ENCODE data around the gene RNF157.

RNF157 gene

GRCh38 chr17:76123191-76123499 lies 117.1 kb downstream of the RNF157 start:
- Mint-ChIP-seq H3K27me3 (no peaks in the 10 kb centered on the region), H3K36me3 (ENCODE audit: insufficient read depth) (peaks cover 4% of the 10 kb centered on the region), H3K4me3 (peak overlapping the region in 1 of 2 donors; percentile 53), H3K9me3 (no peaks in the 10 kb centered on the region), H3K27ac (peak overlapping the region; percentile 46 to 65), H3K4me1 (ENCODE audit: low read depth in 2 of 2) (peaks cover 0 to 3% of the 10 kb centered on the region in 2 donors)
- ATAC-seq (replicated peaks), result no peak
- DNase-seq, result no peak

DNA sequence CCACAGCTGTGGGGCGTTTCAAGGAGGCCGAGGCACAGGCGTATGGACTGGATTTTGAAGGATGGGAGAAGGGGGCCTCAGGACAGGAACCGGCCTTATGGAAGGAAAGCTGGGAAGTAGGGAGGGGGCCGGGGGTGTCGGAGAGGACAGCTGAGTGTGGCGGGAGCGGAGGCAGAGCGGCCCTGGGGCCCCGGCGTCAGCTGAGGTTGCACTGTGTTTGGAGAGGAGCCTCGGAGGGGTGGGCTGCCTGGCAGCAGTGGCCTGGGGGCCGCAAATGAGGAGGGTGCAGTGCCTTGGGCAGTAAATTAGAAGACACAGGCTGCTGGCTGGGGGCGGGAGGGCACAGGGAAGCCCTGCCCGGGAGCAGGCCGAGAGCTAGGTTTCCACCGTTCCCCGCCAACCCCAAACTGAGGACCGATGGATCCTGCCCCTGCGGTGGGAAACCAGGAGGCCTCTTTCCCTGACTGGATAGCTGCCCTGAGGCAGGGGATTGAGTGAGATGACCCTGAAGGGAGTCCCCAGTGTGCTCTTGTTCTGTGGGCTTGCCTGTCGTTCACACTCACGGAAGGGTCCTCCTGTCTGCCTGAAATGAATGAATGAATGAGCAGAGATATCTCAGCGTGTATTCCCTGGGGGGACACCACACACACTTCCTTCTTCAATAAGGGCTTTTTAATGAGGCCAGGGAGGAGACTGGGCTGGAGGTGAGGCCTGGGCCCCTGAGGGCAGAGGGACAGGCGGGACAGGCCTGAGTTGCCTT lies 117.7 kb downstream of the RNF157 start:
- H3K36me3 Mint-ChIP-seq (ENCODE audit: insufficient read depth), result peaks cover 4% of the 10 kb centered on the region
- no peaks in the 10 kb centered on the region for H3K9me3 Mint-ChIP-seq
- peaks cover 0 to 3% of the 10 kb centered on the region in 2 donors for H3K4me1 Mint-ChIP-seq (ENCODE audit: low read depth in 2 of 2)
- H3K27ac Mint-ChIP-seq, result peak overlapping the region; percentile 46 to 65
- ATAC-seq (replicated peaks) (no peak), DNase-seq (no peak)
- peak overlapping the region; percentile 49 to 53 for H3K4me3 Mint-ChIP-seq
- no peaks in the 10 kb centered on the region for H3K27me3 Mint-ChIP-seq

- H3K4me1 Mint-ChIP-seq (ENCODE audit: low read depth in 2 of 2), result peaks cover 0 to 3% of the 10 kb centered on the region in 2 donors
- no peak overlapping the region for H3K27ac Mint-ChIP-seq
- no peak for DNase-seq
- H3K9me3 Mint-ChIP-seq, result no peaks in the 10 kb centered on the region
- H3K36me3 Mint-ChIP-seq (ENCODE audit: insufficient read depth), result peaks cover 4% of the 10 kb centered on the region
- ATAC-seq (replicated peaks), result peak; percentile 6
- H3K4me3 Mint-ChIP-seq, result peak overlapping the region; percentile 49 to 62
- H3K27me3 Mint-ChIP-seq, result no peaks in the 10 kb centered on the region
Measured at GRCh38 chr17:76121932-76122430, 118.3 kb downstream of the RNF157 start.

DNA sequence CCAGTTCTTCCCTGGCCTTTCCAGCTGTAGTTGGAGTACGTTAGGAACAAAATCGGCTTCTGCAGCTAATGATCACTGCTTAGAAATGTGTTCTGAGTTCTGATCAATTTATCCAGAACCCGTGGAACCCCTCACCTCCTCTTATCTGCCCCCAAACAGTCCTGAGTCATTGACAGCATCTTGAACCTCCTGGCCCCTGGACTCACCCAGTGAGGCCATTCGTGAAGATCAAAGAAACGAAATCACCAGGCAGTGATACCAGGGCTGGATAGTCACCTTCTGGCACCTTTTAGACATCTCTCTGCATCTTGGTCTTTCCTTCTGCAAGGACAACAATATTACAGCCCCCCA lies 119.7 kb downstream of the RNF157 start:
- no peak overlapping the region for H3K27ac Mint-ChIP-seq
- H3K36me3 Mint-ChIP-seq (ENCODE audit: insufficient read depth), result peaks cover 4% of the 10 kb centered on the region
- H3K4me1 Mint-ChIP-seq (ENCODE audit: low read depth in 2 of 2), result peaks cover 0 to 3% of the 10 kb centered on the region in 2 donors
- H3K4me3 Mint-ChIP-seq, result peak overlapping the region in 1 of 2 donors; percentile 62
- DNase-seq (no peak), ATAC-seq (replicated peaks) (no peak)
- H3K27me3 Mint-ChIP-seq, result no peaks in the 10 kb centered on the region
- H3K9me3 Mint-ChIP-seq, result no peaks in the 10 kb centered on the region

- Mint-ChIP-seq H3K4me3 (no peak overlapping the region), H3K9me3 (no peaks in the 10 kb centered on the region), H3K27me3 (no peaks in the 10 kb centered on the region)
Measured at GRCh38 chr17:76119409-76120371, 120.6 kb downstream of the RNF157 start.

DNA sequence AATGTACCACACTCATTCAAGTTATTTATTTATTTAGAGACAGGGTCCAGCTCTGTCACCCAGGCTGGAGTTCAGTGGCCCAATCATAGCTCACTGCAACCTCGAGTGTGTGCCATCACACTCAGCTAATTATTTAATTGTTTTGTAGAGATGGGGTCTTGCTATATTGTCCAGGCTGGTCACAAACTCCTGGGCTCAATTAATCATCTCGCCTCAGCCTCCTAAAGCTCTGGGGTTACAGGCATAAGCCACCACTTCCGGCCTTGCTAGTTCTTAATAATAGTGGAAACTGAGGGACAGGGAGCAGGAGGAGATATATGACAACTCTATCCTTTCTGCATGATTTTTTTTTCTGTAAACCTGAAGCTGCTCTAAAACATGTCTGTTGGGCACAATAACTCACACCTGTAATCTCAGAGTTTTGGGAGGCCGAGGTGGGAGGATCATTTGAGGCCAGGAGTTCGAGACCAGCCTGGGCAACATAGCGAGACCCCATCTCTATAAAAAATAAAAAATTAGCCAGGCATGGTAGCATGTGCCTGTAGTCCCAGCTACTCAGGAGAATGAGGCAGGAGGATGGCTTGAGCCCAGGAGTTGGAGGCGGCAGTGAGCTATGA lies 125.0 kb downstream of the RNF157 start:
- DNase-seq (no peak), ATAC-seq (replicated peaks) (no peak)
- Mint-ChIP-seq H3K4me3 (no peak overlapping the region), H3K27me3 (no peaks in the 10 kb centered on the region), H3K9me3 (no peaks in the 10 kb centered on the region), H3K27ac (no peak overlapping the region), H3K4me1 (ENCODE audit: low read depth in 2 of 2) (no peaks in the 10 kb centered on the region), H3K36me3 (ENCODE audit: insufficient read depth) (peaks cover 2% of the 10 kb centered on the region)

More at GRCh38 chr17:76119409-76120371, 120.6 kb downstream of the RNF157 start:
- Mint-ChIP-seq H3K27ac (no peak overlapping the region), H3K4me1 (ENCODE audit: low read depth in 2 of 2) (peaks cover 0 to 3% of the 10 kb centered on the region in 2 donors), H3K36me3 (ENCODE audit: insufficient read depth) (peaks cover 4% of the 10 kb centered on the region)
- no peak for ATAC-seq (replicated peaks)
- no peak for DNase-seq

DNA sequence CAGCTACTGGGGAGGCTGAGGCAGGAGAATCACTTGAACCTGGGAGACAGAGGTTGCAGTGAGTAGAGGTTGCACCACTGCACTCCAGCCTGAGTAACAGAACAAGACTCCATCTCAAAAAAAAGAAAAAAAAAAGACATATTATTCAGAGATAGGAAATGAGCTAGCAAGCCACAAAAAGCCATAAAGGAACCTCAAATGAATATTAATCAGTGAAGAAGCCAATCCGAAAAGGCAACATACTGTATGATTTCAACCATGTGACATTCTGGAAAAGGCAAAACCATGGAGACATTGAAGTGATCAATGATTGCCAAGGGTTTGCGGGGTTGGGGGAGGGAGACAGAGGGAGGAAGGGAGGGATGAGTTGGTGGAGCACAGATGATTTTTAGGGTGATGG lies 128.3 kb downstream of the RNF157 start:
- Mint-ChIP-seq H3K4me3 (no peak overlapping the region), H3K9me3 (no peaks in the 10 kb centered on the region), H3K36me3 (ENCODE audit: insufficient read depth) (peaks cover 2% of the 10 kb centered on the region), H3K27ac (no peak overlapping the region), H3K27me3 (no peaks in the 10 kb centered on the region), H3K4me1 (ENCODE audit: low read depth in 2 of 2) (no peaks in the 10 kb centered on the region)
- ATAC-seq (replicated peaks), result no peak
- DNase-seq, result no peak

DNA sequence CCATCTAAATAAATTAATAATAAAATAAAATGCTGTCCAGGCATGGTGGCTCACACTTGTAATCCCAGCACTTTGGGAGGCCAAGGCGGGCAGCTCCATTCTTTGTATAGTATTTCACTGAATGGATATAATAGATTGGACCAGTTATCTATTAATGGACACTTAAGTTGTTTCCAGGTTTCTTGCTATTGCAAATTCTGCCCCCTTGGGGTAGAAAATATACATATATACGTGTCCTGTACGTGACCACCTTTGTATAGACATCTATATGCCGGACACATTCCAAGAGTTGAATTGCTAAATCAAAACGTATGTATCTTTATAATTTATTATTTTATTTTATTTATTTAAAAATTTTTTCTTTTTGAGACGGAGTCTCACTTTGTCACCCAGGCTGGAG lies 132.8 kb downstream of the RNF157 start:
- Mint-ChIP-seq H3K27ac (no peak overlapping the region), H3K27me3 (no peaks in the 10 kb centered on the region), H3K4me1 (ENCODE audit: low read depth in 2 of 2) (peaks cover 13 to 14% of the 10 kb centered on the region in 2 donors), H3K4me3 (no peak overlapping the region), H3K36me3 (ENCODE audit: insufficient read depth) (peaks cover 4% of the 10 kb centered on the region), H3K9me3 (no peaks in the 10 kb centered on the region)
- ATAC-seq (replicated peaks), result no peak
- DNase-seq, result no peak

DNA sequence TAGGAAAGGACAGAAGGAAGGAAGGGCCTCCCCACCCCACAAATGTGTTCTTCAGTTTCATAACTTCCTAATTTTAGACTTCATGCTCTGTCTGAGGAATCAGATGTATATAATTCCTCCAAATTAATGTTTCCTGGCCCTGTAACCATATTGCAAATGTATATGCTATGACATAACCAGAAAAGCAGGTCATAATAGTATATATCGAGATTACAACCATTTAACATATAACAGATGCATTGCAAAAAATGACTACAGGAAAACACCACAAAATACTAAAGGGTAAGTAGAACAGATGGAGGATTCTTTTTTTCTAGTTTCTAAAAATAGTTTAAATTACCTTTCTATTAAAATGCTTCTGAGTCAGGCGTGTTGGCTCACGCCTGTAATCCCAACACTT lies 133.6 kb downstream of the RNF157 start:
- Mint-ChIP-seq H3K27ac (no peak overlapping the region), H3K9me3 (no peaks in the 10 kb centered on the region), H3K36me3 (ENCODE audit: insufficient read depth) (peaks cover 4% of the 10 kb centered on the region), H3K27me3 (no peaks in the 10 kb centered on the region), H3K4me1 (ENCODE audit: low read depth in 2 of 2) (peaks cover 14 to 16% of the 10 kb centered on the region in 2 donors), H3K4me3 (no peak overlapping the region)
- ATAC-seq (replicated peaks) (no peak), DNase-seq (no peak)

DNA sequence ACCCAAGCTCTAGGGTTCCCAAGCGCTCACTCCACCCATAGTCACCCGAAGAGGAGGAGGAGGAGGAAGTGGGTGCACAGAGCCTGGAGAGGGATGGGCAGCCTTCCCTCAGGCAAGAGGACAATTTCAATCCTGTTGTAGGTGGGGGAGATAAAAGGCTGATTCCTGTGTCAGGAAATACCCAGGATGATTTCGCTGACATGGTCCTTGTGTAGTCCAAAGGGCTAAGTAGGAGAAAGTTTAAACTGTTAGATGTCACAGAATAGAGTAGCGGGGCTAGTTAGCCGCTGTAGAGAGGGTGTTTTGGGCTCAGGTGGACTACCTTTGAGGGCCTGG lies 135.4 kb downstream of the RNF157 start:
- Mint-ChIP-seq H3K4me1 (ENCODE audit: low read depth in 2 of 2) (peaks cover 20 to 26% of the 10 kb centered on the region in 2 donors), H3K27ac (peak overlapping the region; percentile 77 to 95)

DNA sequence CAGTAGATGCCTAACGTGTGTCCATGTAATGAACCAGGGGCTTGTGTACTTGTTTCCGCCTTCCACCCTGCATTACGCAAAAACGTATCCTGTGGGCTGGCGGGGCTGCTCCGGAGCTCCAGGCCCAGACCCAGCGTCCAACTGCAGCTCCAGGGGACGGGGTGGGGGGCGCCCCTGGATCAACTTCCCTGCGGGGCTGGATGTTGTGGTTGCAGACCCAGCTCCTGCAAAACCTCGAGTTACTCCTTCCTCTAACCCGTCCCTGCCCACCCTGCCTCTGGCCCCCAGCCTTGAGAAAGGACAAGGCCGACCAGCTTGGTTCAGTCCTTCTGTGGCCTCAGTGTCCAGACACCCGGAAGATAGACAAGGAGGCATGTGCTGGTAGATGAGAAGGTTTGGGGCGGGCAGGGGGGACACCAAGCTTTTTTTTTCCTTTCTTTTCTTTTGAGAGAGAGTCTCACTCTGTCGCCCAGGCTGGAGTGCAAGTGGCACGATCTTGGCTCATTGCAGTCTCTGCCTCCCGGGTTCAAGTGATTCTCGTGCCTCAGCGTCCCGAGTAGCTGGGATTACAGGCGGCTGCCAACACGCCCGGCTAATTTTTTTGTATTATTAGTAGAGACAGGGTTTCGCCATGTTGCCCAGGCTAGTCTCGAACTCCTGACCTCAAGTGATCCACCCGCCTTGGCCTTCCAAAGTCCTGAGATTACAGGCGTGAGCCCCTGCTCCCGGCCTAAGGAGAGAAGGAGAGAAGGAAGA lies 136.0 kb downstream of the RNF157 start:
- DNase-seq (no peak), ATAC-seq (replicated peaks) (no peak)
- Mint-ChIP-seq H3K36me3 (ENCODE audit: insufficient read depth) (peaks cover 26% of the 10 kb centered on the region), H3K27me3 (no peaks in the 10 kb centered on the region), H3K4me1 (ENCODE audit: low read depth in 2 of 2) (peaks cover 20 to 27% of the 10 kb centered on the region in 2 donors), H3K9me3 (no peaks in the 10 kb centered on the region), H3K4me3 (peak overlapping the region; percentile 94 to 99), H3K27ac (peak overlapping the region; percentile 95 to 98)

More for the DNA sequence above, 135.4 kb downstream of the RNF157 start:
- no peak for DNase-seq
- Mint-ChIP-seq H3K36me3 (ENCODE audit: insufficient read depth) (peaks cover 21% of the 10 kb centered on the region), H3K4me3 (peak overlapping the region; percentile 94 to 99), H3K9me3 (no peaks in the 10 kb centered on the region), H3K27me3 (no peaks in the 10 kb centered on the region)
- ATAC-seq (replicated peaks), result no peak

- Mint-ChIP-seq H3K36me3 (ENCODE audit: insufficient read depth) (peaks cover 34% of the 10 kb centered on the region), H3K4me3 (peak within 1 kb of the TSS; percentile 94 to 99), H3K9me3 (no peaks in the 10 kb centered on the region), H3K27me3 (no peaks in the 10 kb centered on the region), H3K4me1 (ENCODE audit: low read depth in 2 of 2) (peaks cover 20 to 27% of the 10 kb centered on the region in 2 donors), H3K27ac (peak within 1 kb of the TSS; percentile 95 to 98)
- DNase-seq (peak; percentile 90 to 92 (median 92)), ATAC-seq (replicated peaks) (peak; percentile 93)
Measured at GRCh38 chr17:76103274-76104139, 136.8 kb downstream of the RNF157 start, which contains the start of gene EXOC7. Gene EXOC7 (minus strand): TSS chr17:76103787. CDS start chr17:76103692, 95 bp downstream.

Data from effector memory CD8-positive, alpha-beta T cell (primary cell).